GM12878 (cell line): ENCODE results near the gene KYAT1. TPM values are rescaled to one million over a fixed set of nuclear protein-coding genes. Genes with fewer than 3 reads are reported as not detected.

Source experiments
- ATAC-seq: fragments of 200-7000 bp; cut with Tn5 transposase; 3 replicates; pipeline ENCODE4 v1.9.1; 2020; ENCODE audit warnings: mild to moderate bottlenecking, moderate library complexity
- BruUV-seq: library from RNA; stranded (reverse); fragments of 400-500 nt; replicated peaks from 2 replicates; lab custom pipeline; 2021; lab: Mats Ljungman, UMichigan
- CTCF ChIA-PET: fragments of 300-600 bp; sonication (Branson Sonifier 250); formaldehyde crosslinking; extraction: SDS; loops from one replicate; lab custom pipeline; 2021; ENCODE audit warnings: inconsistent platforms; lab: Yijun Ruan, JAX
- POLR2A ChIA-PET: fragments of 350-600 bp; formaldehyde crosslinking; extraction: SDS; loops from one replicate; lab custom pipeline; 2021; ENCODE audit warnings: inconsistent platforms; lab: Charles Lee
- RAD21 ChIA-PET: fragments of 300-600 bp; sonication (Branson Sonifier 250); formaldehyde crosslinking; loops from one replicate; lab custom pipeline; 2023; ENCODE audit warnings: antibody characterized with exemption; ENCODE audit not compliant: unreplicated experiment; lab: Charles Lee
- SMC1A ChIA-PET: fragments of 300-600 bp; sonication (Branson Sonifier 250); formaldehyde crosslinking; loops from one replicate; lab custom pipeline; 2023; ENCODE audit not compliant: unreplicated experiment, uncharacterized antibody; lab: Charles Lee
- DNase-seq: peaks from one replicate; pipeline ENCODE4 v3.0.0-alpha.2; 2011; ENCODE audit warnings: low read depth, low spot score
- FAIRE-seq: peaks from 3 replicates; lab custom pipeline; 2011; peaks lifted over from hg19 to GRCh38; lab: Jason Lieb, UNC
- H2AFZ ChIP-seq: 2 replicates; pipeline ENCODE4 v1.6.0; 2011; ENCODE audit warnings: low read depth, low read length, control low read depth; ENCODE audit not compliant: control insufficient read depth
- H3K27ac ChIP-seq: 2 replicates; pipeline ENCODE4 v1.5.1; 2011; ENCODE audit warnings: control low read depth; ENCODE audit not compliant: control insufficient read depth, insufficient read depth
- H3K27me3 ChIP-seq, 2 experiments: replicated peaks in 1 of 2; 2 replicates each; pipeline versions ENCODE4 v1.6.0 to v1.6.1; 2011; ENCODE audit warnings: low read length in 1 of 2; ENCODE audit not compliant: control insufficient read depth in 2 of 2, insufficient read depth in 2 of 2
- H3K36me3 ChIP-seq, 2 experiments: 2 replicates each; pipeline ENCODE4 v1.5.1; 2011; ENCODE audit warnings: low read length in 1 of 2; ENCODE audit not compliant: control insufficient read depth in 2 of 2, insufficient read depth in 2 of 2
- H3K4me1 ChIP-seq: 2 replicates; pipeline ENCODE4 v1.6.1; 2011; ENCODE audit warnings: mild to moderate bottlenecking, low read length, moderate library complexity, mixed read lengths; ENCODE audit not compliant: control insufficient read depth, insufficient read depth
- H3K4me2 ChIP-seq: 2 replicates; pipeline ENCODE4 v1.6.0; 2011; ENCODE audit warnings: control low read depth; ENCODE audit not compliant: control insufficient read depth, insufficient read depth
- H3K4me3 ChIP-seq: fragments of 200-600 bp; sonication (generic); 2 replicates; pipeline ENCODE4 v1.5.1; 2016
- H3K79me2 ChIP-seq: 2 replicates; pipeline ENCODE4 v1.6.0; 2011; ENCODE audit warnings: low read length; ENCODE audit not compliant: control insufficient read depth, insufficient read depth
- H3K9ac ChIP-seq: 2 replicates; pipeline ENCODE4 v1.8.0; 2011; ENCODE audit warnings: low read length, control low read depth, mixed read lengths; ENCODE audit not compliant: control insufficient read depth, insufficient read depth
- H3K9me3 ChIP-seq: replicated peaks from 3 replicates; pipeline ENCODE4 v1.5.1; 2011; ENCODE audit warnings: mild to moderate bottlenecking, low read length; ENCODE audit not compliant: control insufficient read depth, insufficient read depth
- H4K20me1 ChIP-seq: 2 replicates; pipeline ENCODE4 v1.6.0; 2011; ENCODE audit not compliant: control insufficient read depth, insufficient read depth
- BMI1 ChIP-seq: fragments of 450-650 bp; IDR thresholded peaks from 2 replicates; pipeline ENCODE4 v1.6.1; 2016; ENCODE audit warnings: mild to moderate bottlenecking, moderate library complexity, borderline replicate concordance
- BRCA1 ChIP-seq: IDR thresholded peaks from 2 replicates; pipeline ENCODE4 v1.6.1; 2011; ENCODE audit warnings: low read depth, low read length, improper control_type of control experiment
- E2F4 ChIP-seq: IDR thresholded peaks from 2 replicates; pipeline ENCODE4 v1.6.1; 2012; ENCODE audit warnings: low read depth, low read length, improper control_type of control experiment
- ESRRA ChIP-seq: IDR thresholded peaks from 2 replicates; pipeline ENCODE4 v1.6.1; 2012; ENCODE audit warnings: mild to moderate bottlenecking, low read length, improper control_type of control experiment
- NFYA ChIP-seq: IDR thresholded peaks from 2 replicates; pipeline ENCODE4 v1.6.1; 2011; ENCODE audit warnings: low read depth, mild to moderate bottlenecking, low read length, improper control_type of control experiment, borderline replicate concordance
- PKNOX1 ChIP-seq: fragments of 450-650 bp; IDR thresholded peaks from 2 replicates; pipeline ENCODE4 v1.6.1; 2016; ENCODE audit warnings: mild to moderate bottlenecking
- RFX5 ChIP-seq: IDR thresholded peaks from 2 replicates; pipeline ENCODE4 v1.6.1; 2011; ENCODE audit warnings: low read depth, low read length, improper control_type of control experiment
- SUPT20H ChIP-seq: IDR thresholded peaks from 2 replicates; pipeline ENCODE4 v1.6.1; 2011; ENCODE audit warnings: low read depth, mild to moderate bottlenecking, low read length, moderate library complexity, borderline replicate concordance; ENCODE audit not compliant: control insufficient read depth
- TCF12 ChIP-seq: IDR thresholded peaks from 2 replicates; pipeline ENCODE4 v1.6.1; 2011; ENCODE audit warnings: low read depth, mild to moderate bottlenecking, low read length
- USF2 ChIP-seq: IDR thresholded peaks from 2 replicates; pipeline ENCODE4 v1.6.1; 2011; ENCODE audit warnings: low read depth, low read length, improper control_type of control experiment, borderline replicate concordance
- YBX1 ChIP-seq: fragments of 450-650 bp; IDR thresholded peaks from 2 replicates; pipeline ENCODE4 v1.6.1; 2016; ENCODE audit warnings: antibody characterized with exemption
- ZNF384 ChIP-seq: IDR thresholded peaks from 2 replicates; pipeline ENCODE4 v1.6.1; 2012; ENCODE audit warnings: low read depth, mild to moderate bottlenecking, low read length, improper control_type of control experiment, borderline replicate concordance
- ZNF622 ChIP-seq: fragments of 450-650 bp; IDR thresholded peaks from 2 replicates; pipeline ENCODE4 v1.6.1; 2017; ENCODE audit warnings: mild to moderate bottlenecking, inconsistent platforms
- ZZZ3 ChIP-seq: IDR thresholded peaks from 2 replicates; pipeline ENCODE4 v1.6.1; 2011; ENCODE audit warnings: low read depth; ENCODE audit not compliant: control insufficient read depth, insufficient read length
- WGBS: methylation state at CpG from one replicate; pipeline ENCODE4 v1.1.6; 2016; ENCODE audit warnings: low lambda C conversion rate; ENCODE audit not compliant: insufficient replicate concordance, insufficient coverage; ENCODE audit errors: missing lambda C conversion rate; 5-methylcytosine and 5-hydroxymethylcytosine counted together
- in situ Hi-C: fragments of 300-500 bp; cut with MboI; formaldehyde crosslinking; loops from 9 replicates; pipeline ENCODE4 v1.14.3; 2018; ENCODE audit warnings: mixed read lengths
- intact Hi-C: fragments of 100-400 bp; cut with micrococcal nuclease; formaldehyde crosslinking; loops from one replicate; pipeline ENCODE4 v1.14.2; 2022; ENCODE audit not compliant: unreplicated experiment
- polyA plus RNA-seq, 11 experiments: library from polyadenylated mRNA; depleted of rRNA in 4 of 11; unstranded in 6 of 11; stranded (reverse) in 5 of 11; fragments of >200 nt; fragmentation: Nextera tagmentation in 4 of 11; fragmentation: Illumina TruSeq in 1 of 11; extraction: Ambion mirVana in 4 of 11; extraction: Trizol in 1 of 11; gene quantifications; 1 replicate in 1 of 11; 2 replicates in 10 of 11; pipeline versions ENCODE4 v1.2.1 to v1.2.3, GENCODE V29; 2011 to 2016; ENCODE audit warnings: inconsistent platforms in 2 of 11, missing spikeins in 2 of 11, low read depth in 1 of 11
- total RNA-seq, 4 experiments: library from RNA; depleted of rRNA in 3 of 4; stranded (reverse); fragments of >200 nt in 3 of 4; fragmentation: Illumina TruSeq in 1 of 4; extraction: Trizol in 1 of 4; gene quantifications; 2 replicates each; pipeline versions ENCODE4 v1.2.1 to v1.2.3, GENCODE V29; 2013 to 2021
- TF ChIP-seq, protein P1 (sequence below): IDR thresholded peaks from 2 replicates; pipeline ENCODE4 v1.6.1; 2012; ENCODE audit warnings: low read length, inconsistent platforms
- TF ChIP-seq, protein P2 (sequence below): fragments of 150-350 bp; IDR thresholded peaks from 2 replicates; pipeline ENCODE4 v1.6.1; 2014; ENCODE audit warnings: mild to moderate bottlenecking, low read depth, low read length

KYAT1 gene
- total and polyA plus RNA-seq, 10 of the 15 experiments (the other 5 are each of a cell fraction or from before 2014, with no cell fraction given) = 5.8 to 15.7 (median 11.4) TPM

DNA sequence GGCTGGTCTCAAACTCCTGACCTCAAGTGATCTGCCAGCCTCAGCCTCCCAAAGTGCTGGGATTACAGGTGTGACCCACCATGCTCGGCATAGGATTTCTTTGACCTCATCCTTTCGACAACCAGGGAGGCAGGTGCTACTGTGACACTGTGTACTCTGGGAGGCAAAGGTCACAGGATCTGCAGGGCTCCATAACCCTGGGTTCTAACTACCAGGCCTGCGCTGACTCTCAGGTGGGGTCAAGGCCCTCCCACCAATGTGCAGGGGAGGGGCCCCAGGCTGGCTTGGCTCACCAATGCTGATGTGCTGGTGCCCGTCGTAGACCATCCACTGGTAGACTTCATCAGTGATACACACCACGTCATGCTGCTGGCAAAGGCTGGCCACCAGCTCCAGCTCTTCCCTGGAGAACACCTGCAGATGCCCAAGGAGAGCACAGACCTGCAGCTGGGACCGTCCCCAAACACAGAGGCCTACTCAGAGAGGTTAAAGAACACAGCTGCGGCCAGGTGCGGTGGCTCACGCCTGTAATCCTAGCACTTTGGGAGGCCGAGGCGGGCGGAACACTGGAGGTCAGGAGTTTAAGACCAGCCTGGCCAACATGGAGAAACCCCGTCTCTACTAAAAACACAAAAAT, 45.1 kb downstream of the KYAT1 start:
- Histone ChIP-seq H3K27ac (no peak overlapping the region), H3K4me3 (no peak overlapping the region)
- in situ Hi-C loops = no loop called here
- TF ChIP-seq ESRRA = no peak
- TF ChIP-seq NFYA = no peak
- TF ChIP-seq BMI1 = no peak
- no peak for TF ChIP-seq ZZZ3
- no peak for TF ChIP-seq YBX1
- TF ChIP-seq PKNOX1 = no peak
- TF ChIP-seq, protein P1, sequence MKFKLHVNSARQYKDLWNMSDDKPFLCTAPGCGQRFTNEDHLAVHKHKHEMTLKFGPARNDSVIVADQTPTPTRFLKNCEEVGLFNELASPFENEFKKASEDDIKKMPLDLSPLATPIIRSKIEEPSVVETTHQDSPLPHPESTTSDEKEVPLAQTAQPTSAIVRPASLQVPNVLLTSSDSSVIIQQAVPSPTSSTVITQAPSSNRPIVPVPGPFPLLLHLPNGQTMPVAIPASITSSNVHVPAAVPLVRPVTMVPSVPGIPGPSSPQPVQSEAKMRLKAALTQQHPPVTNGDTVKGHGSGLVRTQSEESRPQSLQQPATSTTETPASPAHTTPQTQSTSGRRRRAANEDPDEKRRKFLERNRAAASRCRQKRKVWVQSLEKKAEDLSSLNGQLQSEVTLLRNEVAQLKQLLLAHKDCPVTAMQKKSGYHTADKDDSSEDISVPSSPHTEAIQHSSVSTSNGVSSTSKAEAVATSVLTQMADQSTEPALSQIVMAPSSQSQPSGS = no peak
- no peak for TF ChIP-seq USF2
- no peak for TF ChIP-seq ZNF622
- no peak for TF ChIP-seq TCF12
- no peak for TF ChIP-seq RFX5
- no peak for TF ChIP-seq SUPT20H
- TF ChIP-seq, protein P2, sequence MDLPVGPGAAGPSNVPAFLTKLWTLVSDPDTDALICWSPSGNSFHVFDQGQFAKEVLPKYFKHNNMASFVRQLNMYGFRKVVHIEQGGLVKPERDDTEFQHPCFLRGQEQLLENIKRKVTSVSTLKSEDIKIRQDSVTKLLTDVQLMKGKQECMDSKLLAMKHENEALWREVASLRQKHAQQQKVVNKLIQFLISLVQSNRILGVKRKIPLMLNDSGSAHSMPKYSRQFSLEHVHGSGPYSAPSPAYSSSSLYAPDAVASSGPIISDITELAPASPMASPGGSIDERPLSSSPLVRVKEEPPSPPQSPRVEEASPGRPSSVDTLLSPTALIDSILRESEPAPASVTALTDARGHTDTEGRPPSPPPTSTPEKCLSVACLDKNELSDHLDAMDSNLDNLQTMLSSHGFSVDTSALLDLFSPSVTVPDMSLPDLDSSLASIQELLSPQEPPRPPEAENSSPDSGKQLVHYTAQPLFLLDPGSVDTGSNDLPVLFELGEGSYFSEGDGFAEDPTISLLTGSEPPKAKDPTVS = no peak
- no peak for TF ChIP-seq E2F4
- no peak for TF ChIP-seq ZNF384
- TF ChIP-seq BRCA1 = no peak
- TF ChIP-seq, all 136 proteins: peak for 0
- BruUV-seq = no TSS peak
- intact Hi-C loops = no loop called here
- ChIA-PET SMC1A (no interaction called here), RAD21 (no interaction called here), CTCF (no interaction called here), POLR2A (interaction anchor here (0.5 kb wide), 1 partner anchor 193 kb away, joined by 3 read pairs; no protein-coding TSS in a partner anchor)
- WGBS = 84% methylated on average over 14 of the region's 14 CpGs
- Histone ChIP-seq H3K36me3 (peaks cover 0 to 2% of the 10 kb centered on the region in 2 experiments; a peak in 2 of 4 replicates), H2AFZ (no peak overlapping the region), H3K9ac (no peak overlapping the region), H3K79me2 (no peaks in the 10 kb centered on the region), H3K4me2 (no peak overlapping the region), H3K27me3 (no peaks in the 10 kb centered on the region), H3K4me1 (no peaks in the 10 kb centered on the region), H3K9me3 (no peaks in the 10 kb centered on the region), H4K20me1 (no peaks in the 10 kb centered on the region)
- FAIRE-seq (no peak), DNase-seq (no peak), ATAC-seq (no peak)
